HG02763 (cell line): Measurements from ENCODE around the gene TMEM266.

Experiments used
- ATAC-seq: cut with Tn5 transposase; IDR thresholded peaks from one replicate; pipeline ENCODE4 v1.9.1; 2021; ENCODE audit warnings: mild to moderate bottlenecking, moderate library complexity; ENCODE audit not compliant: unreplicated experiment

The TMEM266 gene

DNA sequence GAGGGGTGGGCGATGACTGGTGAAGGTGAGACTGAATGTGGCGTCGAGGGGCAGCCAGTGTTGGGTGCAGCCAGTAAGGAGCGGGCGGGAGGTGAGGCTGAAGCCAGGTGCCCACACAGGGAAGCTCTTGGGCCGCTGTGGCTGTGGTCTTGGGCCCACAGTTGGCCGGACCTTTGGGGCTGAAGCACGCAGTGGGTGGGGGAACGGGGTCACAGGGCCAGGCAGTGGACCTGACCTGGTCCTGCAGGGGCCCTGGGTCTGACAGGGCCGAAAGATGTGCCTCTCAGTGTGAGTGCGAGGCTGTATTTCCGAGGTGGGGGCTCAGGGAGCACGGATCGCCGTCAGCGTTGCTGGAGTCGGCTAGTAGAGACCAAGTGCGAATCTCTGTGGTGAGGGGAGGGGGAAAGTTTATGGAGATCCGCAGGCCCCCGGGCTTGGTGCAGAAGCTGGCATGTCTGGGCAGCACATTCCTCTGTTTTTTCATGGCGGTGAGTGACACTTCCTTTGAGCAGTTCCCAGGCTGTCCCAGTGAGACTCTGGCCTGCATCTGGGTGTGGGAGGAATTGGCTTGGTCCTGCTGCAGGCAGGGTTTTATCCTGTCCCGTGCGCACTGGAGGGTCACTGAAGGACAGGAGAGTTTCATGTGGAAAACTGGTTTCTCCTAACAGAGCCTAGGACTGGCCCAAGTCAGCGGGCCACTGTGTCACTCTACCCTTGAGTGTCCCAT, 100.8 kb downstream of the TMEM266 start:
- ATAC-seq = no peak

DNA sequence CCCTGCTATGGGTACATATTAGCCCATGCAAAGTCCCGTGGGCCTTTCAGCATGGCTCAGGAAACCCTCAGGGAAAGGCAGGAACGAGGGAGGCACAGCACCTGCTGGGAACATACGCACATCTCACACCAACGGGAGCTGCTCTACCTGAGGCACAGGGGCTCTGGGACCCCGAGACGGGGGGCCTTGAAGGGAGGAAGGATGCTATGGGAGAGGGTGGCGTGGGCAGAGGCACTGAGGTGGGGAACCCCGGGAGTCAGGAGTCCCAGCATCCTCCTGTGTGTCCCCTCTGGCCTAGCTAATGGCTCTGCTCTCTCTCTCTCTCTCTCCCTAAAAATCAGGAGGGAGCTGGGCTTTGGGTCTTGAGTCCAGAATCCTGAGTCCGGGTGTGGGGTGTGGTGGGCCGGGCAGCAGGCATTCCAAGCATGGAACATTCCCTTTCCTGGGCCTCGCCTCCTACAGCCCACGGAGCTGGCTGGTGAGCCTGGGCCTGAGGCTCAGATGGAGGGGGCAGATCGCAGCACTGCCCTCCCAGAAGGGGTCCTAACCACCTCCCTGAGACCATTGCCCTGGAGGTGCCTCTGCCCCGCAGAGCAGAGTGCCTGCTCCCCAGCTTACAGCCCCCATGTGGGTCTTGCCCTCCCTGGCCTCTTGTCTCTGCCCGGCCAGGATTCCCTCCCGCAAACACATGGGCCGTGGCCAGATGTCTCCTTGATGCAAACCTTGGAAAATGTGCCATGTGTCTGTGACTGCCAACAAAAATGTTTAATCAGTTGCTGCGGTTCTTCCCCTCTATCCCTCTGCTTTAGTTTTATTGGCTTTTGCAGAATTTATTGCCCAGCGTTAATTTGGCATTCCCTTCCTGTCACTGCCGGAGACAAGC, 101.6 kb downstream of the TMEM266 start:
- no peak for ATAC-seq

DNA sequence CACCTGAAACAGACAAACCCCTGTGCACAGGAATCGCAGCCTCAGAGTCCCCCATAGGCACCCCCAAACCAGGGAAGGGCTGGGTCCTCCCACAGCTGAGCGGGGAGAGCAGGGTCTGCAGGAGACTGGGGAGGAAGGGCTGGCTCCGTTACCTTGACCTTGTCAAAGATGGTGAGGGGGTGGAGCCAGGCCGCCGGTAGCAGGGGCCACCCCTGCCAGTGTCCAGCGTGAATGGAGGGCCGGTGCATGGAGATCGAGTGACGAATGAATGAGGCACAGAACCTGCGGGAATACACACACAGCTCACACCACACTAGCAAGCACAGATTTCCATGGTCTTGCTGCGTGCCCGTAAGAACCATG, 102.2 kb downstream of the TMEM266 start:
- no peak for ATAC-seq

DNA sequence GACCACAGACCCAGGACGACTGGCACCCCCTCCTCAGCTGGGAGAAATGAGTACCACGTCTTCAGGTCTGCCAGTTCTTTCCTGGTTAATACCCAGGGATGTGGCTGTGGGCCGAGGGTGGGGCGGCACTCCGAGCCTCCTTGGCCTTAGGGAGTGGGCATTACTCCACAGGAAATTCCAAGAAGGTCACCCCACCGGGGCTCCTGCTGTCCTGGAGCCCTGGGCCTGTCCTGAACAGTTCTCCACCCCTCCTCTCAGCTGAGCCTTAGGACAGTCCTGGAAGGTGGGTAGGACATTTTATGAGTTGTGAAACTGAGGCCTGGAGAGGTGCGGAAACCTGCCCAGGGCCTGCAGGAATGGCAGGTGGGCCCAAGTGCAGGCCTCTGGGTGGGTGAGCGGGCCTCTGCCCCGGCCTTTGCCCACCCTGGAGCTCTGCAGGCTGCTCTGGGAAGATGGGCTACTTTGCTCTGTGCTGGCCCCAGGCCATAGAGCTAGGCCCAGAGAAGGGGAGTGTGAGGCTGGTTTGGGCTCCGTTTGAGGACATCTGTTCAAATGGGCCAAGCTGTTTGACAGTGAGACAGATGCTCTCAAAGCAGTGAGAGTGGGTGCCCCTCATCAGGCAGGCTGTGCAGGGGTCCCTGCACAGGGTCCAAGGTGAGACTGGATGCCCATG, 103.1 kb downstream of the TMEM266 start:
- ATAC-seq = no peak

DNA sequence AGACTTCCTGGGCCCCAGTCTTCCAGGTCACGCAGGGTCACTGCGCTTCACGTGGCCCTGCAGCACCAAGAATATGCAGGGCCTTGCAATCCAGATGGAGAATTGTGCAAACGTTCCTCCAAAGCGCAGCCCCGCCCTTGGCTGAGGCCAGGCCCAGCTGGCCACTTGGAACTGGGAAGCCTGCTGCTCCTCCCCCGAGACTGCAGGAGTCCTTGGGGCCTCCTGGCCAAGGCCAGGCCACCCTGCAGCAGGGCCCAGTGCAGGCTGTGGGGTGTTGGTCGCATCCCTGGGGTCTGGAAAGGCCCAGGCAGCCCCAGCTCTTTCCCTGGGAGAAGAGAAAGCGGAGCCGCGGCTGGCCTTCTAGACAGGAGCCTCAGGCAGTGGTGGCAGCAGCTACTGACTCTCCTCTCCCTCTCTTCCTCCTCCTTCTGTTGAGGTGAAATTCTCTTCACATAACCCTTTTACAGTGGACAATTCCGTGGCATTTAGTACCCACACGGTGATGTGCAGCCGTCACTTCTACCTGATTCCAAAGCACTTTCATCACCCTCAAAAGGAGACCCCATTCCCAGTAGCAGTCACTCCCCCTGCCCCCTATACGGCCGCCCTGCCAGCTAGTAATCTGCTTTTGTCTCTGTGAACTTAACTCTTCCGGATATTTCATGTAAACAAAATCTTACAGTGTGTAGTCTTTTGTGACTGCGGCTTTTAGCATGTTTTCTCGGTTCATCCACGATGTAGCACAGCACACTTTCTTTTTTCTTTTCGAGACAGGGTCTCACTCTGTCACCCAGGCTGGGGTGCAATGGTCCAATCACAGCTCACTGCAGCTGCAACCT, 103.9 kb downstream of the TMEM266 start:
- ATAC-seq = no peak

DNA sequence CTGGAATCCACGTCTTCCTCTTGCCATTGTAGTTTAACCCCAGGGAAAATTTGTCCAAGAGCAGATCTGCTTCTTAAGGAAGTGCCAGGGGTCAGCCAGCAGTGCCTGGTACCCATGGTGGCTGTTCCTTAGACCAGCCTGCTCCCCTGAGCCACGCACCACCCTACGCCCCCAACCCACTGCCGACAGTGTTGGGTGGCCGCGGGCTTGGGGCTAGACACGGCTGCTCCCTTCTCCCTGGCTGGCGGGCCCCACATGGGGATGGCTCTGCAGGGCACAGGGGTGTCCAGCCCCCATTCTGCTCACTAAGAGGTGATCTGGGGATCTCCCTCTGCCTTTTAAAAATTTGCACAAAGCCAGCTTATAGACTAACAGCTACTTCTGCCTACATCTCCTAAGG, 104.8 kb downstream of the TMEM266 start:
- no peak for ATAC-seq

DNA sequence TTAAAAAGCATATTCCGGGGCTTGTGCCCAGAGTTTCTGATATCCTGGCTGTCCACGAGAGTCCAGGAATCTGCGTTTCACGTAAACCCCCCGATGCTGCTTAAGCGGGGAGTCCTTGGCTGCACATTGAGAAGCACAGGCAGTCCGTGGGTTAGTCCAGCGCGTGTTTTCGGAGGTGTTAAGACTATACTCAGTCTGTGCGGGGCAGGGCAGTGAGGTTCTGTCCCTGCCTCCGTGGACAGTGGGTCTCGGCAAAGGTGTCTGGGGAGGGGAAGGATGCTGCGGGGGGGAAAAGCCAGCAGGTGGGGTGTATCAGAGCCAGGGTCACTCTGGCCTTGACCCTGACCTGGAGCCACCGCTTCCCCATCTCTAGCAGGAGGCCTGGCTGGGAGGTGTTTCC, 106.2 kb downstream of the TMEM266 start:
- no peak for ATAC-seq

DNA sequence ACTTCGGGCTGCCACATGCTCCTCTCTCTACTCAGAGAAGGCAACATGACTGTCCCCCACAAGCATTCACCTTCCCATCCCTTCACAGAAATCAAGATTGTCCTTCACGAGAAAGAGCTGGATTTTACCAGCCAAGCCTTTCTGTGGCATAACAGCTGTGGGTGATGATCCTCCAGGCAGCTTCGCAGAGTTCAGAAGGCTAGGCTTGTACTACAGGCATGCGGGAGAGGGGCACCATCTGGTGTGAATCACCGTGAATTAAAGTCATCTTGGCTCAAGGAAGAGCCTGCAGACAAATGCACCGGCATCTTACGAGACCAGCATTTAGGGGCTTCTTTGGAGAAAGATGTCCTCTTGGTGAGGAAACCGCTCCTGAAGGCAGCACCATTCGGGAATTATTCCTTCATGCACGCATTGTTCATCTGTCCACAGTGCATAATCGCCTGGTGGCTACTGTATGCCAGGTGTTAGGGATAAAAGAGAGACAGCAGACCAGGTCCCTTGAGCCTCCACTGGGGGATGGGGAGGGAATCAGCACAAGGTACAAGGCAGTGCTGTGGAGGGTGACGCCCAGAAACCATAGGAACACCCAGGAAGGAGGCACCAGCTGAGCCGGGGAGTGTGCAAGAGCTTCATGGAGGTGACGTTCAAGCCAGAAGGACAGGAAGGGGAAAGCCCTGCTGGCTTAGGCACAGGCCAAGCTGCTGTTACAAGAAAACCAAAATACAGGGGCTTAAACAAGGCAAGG, 108.6 kb downstream of the TMEM266 start:
- no peak for ATAC-seq

DNA sequence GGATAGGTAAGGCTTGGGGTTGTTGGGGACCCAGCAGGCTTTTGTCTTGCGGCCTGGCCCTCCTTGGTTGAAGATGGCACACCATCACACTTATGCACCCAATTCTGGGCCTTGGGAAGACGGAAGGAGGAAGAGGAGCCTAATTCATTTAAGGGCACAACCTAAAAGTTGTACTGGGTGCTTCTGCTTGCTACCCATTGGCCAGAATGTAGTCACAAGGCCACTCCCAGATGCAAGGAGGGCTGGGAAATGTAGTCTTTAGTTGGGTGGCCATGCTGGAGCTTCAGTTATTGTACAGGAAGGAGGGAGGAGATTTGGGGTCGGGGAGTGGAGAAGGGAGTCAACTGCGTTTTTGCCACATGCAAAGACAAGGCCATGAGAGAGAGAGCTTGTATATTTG, 109.2 kb downstream of the TMEM266 start:
- no peak for ATAC-seq

DNA sequence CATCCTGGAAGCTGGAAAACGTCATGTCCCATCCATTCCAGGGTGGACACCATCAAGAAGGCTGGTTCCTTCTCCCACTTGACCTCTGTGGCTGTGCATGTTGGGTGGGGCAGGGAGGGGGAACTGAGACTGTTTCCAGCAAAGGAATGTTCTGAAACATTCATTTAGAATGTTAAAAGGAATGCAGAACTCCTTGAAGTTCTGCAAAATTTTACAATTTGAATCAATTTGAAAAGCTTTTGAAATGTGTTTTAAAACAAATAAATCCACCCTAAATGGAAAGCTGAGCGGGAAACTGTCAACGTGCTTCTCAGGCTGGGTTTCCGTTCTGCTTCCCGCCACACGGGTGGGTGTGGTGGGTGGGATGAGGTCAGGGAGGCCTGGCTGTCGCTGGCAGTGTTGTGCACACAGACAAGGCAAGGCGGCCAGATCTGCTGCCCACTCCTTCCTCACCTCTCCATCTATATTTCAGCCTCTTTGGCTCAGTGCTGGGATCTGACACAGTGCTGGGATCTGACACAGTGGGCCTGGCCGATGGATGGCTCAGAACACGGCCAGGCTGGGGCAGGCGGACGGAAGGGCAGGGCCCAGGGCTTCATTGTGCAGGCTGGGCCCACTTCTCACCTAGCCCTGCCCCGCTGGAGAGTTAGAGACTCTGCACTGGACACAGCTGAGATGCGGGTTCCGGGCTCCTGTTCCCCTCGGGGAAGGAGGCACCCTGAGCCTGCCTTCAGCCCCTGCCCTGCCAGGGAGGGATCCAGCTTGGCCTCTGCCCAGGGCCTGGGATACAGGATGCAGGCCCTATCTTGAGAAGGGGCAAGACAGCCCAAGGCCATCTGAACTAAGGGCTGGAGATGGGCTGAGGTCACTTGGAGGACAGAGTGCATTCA, 110.4 kb downstream of the TMEM266 start:
- no peak for ATAC-seq

DNA sequence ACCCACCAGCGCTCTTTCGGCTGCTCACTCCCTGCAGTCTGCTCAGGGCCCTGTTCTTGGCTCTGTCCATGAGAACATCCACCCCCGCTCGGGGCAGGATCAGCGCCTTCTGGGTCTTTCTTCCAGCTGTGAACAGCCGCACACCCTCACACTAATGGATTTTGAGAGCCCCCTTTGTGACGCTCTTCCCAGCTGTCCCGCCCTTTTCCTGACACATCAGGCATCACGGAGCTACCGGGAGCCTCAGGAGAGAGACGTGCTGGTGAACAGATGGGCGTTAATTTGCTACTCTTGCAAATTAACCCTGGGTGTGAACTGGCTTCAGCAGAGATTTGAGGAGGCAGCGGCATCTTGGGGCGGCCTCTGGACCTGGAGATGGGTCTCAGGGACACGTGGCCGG, 113.0 kb downstream of the TMEM266 start:
- ATAC-seq = no peak

DNA sequence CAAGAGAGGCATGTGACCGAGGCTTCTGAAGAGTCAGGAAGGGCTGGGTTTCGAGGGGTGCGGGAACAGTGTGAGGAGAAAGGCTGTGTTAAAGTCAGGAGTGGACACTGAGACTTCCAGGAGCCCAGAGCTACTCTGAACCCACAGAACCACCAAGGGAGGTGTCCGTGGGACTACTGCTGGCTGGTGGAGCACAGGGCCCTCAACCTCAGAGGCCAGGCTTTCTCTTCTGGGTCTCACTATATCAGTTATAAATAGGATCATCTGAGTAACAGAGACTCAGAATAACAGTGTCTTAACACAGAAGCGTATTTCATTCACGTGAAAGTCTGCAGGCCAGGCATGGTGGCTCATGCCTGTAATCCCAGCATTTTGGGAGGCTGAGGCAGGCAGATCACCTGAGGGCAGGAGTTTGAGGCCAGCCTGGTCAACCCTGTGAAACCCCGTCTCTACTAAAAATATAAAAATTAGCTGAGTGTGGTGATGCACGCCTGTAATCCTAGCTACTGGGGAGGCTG, 113.6 kb downstream of the TMEM266 start:
- ATAC-seq = no peak

DNA sequence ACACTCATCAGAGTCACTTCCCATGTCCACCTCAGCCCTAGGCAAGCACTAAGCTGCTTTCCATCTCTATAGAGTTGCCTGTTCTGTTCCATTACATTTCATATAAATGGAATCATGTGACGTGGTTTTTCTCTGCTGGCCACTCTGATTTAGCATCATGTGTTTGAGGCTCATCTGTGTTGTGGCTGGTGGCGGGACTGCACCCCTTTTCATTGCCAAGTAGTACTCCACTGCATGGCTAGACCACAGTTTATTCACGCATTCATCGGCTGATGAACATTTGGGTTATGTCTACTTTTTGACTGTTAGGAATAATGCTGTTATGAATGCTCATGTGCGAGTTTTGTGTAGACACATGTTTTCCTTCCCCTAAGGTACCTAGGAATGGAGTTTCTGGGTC, 114.9 kb downstream of the TMEM266 start:
- ATAC-seq = no peak

DNA sequence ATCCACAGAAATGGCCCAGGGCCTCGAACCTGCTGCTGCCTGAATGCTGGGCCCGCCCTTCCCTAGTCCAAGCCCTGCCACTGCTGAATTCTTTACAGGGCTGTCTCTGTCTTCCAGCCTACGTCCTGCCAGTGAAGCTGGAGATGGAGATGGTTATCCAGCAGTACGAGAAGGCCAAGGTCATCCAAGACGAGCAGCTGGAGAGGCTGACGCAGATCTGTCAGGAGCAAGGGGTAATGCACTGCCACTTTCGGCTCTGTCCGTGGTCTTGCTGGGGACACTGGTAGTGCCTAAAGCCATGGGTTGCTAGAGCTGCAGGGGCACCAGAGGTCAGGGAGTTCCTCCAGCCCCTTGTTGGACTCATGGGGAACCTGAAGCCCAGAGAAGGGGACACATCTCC, 115.7 kb downstream of the TMEM266 start:
- ATAC-seq = no peak

DNA sequence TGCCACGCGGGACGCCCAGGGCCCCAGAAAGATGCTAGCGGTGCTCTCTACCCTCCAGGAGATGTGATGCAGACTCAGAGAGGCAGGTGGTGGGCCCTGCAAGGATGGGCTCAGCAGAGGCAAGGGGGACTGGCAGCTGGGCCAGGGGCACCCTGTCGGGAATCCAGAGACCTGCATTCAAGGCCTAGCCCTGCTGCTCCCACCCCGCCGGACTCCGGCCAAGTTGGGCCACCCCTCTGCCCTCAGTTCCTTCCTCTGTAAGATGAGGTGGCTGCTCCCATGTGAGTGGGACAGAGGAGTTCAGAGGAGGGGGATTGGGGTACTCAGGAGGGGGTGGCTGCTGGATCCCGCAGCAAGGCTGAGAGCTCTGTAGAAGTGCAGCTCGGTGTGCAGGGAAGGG, 116.3 kb downstream of the TMEM266 start:
- ATAC-seq = no peak

DNA sequence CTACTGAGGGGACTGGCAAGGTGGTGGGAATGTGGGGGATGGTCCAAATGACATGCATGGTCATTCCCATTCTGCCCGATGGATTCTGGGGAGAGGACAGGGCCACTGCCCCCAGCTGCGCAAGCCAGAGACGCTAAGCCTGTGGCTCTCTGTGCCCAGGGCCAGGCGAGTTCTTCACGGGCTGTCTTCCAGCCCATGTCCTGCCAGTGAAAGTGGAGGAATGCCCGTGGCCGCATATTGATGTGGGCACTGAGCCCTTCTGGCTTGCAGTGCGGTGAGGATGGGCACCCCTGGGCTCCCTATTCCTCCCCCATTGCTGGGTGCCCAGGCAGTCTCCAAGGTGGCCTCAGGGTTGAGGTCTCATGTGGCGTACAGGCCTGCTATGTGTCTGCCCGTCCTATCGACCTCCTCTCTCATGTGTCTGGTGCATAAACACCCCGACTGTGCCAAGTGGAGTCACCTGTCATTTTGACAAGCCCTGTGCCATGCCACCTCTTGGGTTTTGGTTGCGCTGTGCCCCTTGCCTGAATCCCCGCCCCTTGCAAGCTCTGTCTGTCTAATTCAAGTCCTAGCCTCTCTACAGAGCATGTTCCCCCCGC, 116.8 kb downstream of the TMEM266 start:
- no peak for ATAC-seq

DNA sequence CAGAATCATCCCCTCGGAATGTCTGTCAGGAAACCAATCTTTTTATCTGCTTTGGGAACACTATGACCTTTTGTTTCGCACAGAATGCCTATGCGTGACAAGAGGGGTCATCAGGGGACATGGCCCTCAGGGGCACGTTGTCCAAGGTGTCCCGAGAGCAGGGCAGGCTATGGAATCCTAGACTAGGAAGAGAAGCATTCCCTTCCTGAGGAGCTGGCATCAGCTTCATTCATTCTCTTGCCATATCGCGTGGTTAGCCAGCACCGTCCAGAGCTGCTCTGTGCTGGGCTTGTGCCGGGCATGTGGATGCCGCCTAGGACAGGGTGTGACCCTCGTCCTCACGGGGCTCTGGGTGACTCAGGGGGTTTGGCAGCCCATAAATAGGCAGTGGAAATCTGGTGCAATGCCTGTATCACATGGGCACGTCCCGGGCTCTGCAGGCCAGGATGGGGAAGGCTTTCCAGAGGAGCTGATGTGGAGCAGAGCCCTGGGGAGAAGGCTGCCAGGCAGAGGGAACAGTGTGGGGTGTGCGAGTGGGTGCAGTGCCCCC, 117.8 kb downstream of the TMEM266 start:
- ATAC-seq = no peak

DNA sequence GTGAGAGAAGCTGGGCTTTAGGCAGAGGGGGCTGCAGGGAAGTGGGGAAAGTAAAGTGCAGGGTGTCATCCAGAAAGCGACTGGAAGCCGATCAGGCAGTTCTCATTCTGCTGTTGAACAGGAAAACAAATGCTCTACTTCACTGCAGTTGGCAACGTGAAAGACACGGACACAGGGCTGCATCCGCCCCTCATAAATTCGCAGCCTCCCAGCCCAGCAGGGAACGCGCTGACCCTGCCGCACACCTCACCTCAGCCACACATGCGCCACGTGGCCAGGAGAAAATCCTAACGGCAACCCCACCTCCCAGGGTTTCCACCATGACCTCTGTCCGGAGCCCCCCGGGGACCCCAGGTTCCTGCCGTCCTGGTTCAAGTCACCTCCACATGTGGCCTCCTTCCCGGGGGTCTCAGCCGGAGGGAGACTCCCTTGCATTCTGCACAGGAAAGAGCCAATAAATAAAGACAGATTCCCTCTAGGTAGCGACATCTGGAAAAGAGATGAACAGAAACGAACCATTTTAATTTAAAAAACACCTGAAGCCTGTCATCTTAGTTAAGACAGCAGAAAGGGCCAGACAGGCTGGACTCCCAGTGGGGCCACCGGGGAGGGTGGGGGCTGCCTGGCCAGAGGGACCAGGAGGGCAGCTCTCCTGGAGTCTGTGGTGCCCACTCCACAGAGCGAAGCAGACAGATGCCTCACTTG, 118.7 kb downstream of the TMEM266 start:
- no peak for ATAC-seq
